ENCODE results near the gene LIM2. TPM values are rescaled to one million over a fixed set of nuclear protein-coding genes. Genes with fewer than 3 reads are reported as not detected.

Gene LIM2
- total and polyA plus RNA-seq, 9 of the 15 experiments (the other 6 are each of a cell fraction or from before 2014, with no cell fraction given) = 0.07 to 0.45 (median 0.18) TPM; not detected in 4

- TF ChIP-seq PURB (CRISPR knock-in tag; IDR thresholded peaks at IDR 0.05; ENCODE audit: low read depth) = no peak
- TF ChIP-seq GATA2 (CRISPR knock-in tag; IDR thresholded peaks at IDR 0.05) = no peak
- no peak for TF ChIP-seq HNRNPUL1 (IDR thresholded peaks at IDR 0.05; ENCODE audit: low read length)
- no peak for TF ChIP-seq TEAD1 (CRISPR knock-in tag; IDR thresholded peaks at IDR 0.05)
- TF ChIP-seq XRCC4 (IDR thresholded peaks at IDR 0.05; ENCODE audit: extremely low read depth, insufficient read depth, insufficient read length) = no peak
- TF ChIP-seq SMARCE1 (IDR thresholded peaks at IDR 0.05) = no peak; the same call in none of the 2 replicates
- TF ChIP-seq MYNN (IDR thresholded peaks at IDR 0.05) = 0 out of 2 replicates have a peak, but pooled peaks have one; percentile 30
- no peak for TF ChIP-seq MYNN (CRISPR knock-in tag; IDR thresholded peaks at IDR 0.05)
- no peak for TF ChIP-seq ZNF311 (CRISPR knock-in tag; IDR thresholded peaks at IDR 0.05)
- no peak for TF ChIP-seq CBX5 (IDR thresholded peaks at IDR 0.05; ENCODE audit: borderline replicate concordance, low read depth)
- TF ChIP-seq MLLT1 (IDR thresholded peaks at IDR 0.05) = peak; percentile 88 to 92
- no peak for TF ChIP-seq RAD21 (CRISPR knock-in tag; conservative IDR thresholded peaks at IDR 0.05 in 1 of 2, IDR thresholded peaks at IDR 0.05 in 1 of 2)
- TF ChIP-seq CBX1 (IDR thresholded peaks at IDR 0.05; ENCODE audit: low read depth) = 0 out of 2 replicates have a peak, but pooled peaks have one; percentile 38
- peak; percentile 88 for TF ChIP-seq TAF1 (IDR thresholded peaks at IDR 0.05; ENCODE audit: control insufficient read depth, extremely low read depth, insufficient read depth, low read length, severe bottlenecking)
- 0 out of 2 replicates have a peak, but pooled peaks have one; percentile 1 for TF ChIP-seq TEAD4 (IDR thresholded peaks at IDR 0.05; ENCODE audit: low read length)
- TF ChIP-seq TEAD4 (CRISPR knock-in tag; IDR thresholded peaks at IDR 0.05; ENCODE audit: borderline replicate concordance) = no peak
- no peak for TF ChIP-seq RBM15 (IDR thresholded peaks at IDR 0.05; ENCODE audit: insufficient read depth, low read length)
- no peak for TF ChIP-seq U2AF2 (optimal IDR thresholded peaks at IDR 0.05; ENCODE audit: low read depth, low read length)
- TF ChIP-seq ZNF764 (CRISPR knock-in tag; IDR thresholded peaks at IDR 0.05; ENCODE audit: low read depth) = no peak
- no peak for TF ChIP-seq ZNF785 (CRISPR knock-in tag; IDR thresholded peaks at IDR 0.05)
- TF ChIP-seq TAF15 (IDR thresholded peaks at IDR 0.05; ENCODE audit: low read depth, low read length) = no peak
- TF ChIP-seq SIRT6 (IDR thresholded peaks at IDR 0.05; ENCODE audit: low read depth, low read length) = no peak
- TF ChIP-seq ZNF586 (CRISPR knock-in tag; conservative IDR thresholded peaks at IDR 0.05) = no peak
- TF ChIP-seq BRD9 (IDR thresholded peaks at IDR 0.05; ENCODE audit: low read depth, partially characterized antibody) = peak; percentile 82
- no peak for TF ChIP-seq JUN (IDR thresholded peaks at IDR 0.05; ENCODE audit: borderline replicate concordance, low read depth, low read length)
- no peak for TF ChIP-seq JUN (CRISPR knock-in tag; IDR thresholded peaks at IDR 0.05; ENCODE audit: borderline replicate concordance)
- TF ChIP-seq, protein P1, sequence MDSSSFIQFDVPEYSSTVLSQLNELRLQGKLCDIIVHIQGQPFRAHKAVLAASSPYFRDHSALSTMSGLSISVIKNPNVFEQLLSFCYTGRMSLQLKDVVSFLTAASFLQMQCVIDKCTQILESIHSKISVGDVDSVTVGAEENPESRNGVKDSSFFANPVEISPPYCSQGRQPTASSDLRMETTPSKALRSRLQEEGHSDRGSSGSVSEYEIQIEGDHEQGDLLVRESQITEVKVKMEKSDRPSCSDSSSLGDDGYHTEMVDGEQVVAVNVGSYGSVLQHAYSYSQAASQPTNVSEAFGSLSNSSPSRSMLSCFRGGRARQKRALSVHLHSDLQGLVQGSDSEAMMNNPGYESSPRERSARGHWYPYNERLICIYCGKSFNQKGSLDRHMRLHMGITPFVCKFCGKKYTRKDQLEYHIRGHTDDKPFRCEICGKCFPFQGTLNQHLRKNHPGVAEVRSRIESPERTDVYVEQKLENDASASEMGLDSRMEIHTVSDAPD (CRISPR knock-in tag; IDR thresholded peaks at IDR 0.05) = no peak
- peak; percentile 11; the same call in 1 of the 2 replicates for TF ChIP-seq BRD4 (IDR thresholded peaks at IDR 0.05)
Observed at GRCh38 chr19:51366389-51367254, 21.2 kb downstream of the LIM2 start (continued).
